HepG2 (cell line): ENCODE results near the gene RPS5. TPM values are rescaled to one million over a fixed set of nuclear protein-coding genes. Genes with fewer than 3 reads are reported as not detected.

Experiments
- CENPT ChIP-seq: sonication (generic); formaldehyde crosslinking; IDR thresholded peaks from 2 replicates; pipeline ENCODE4 v1.8.0; 2022; ENCODE audit warnings: low read depth, mild to moderate bottlenecking, moderate library complexity, missing genetic modification reagents
- ELF3 ChIP-seq: IDR thresholded peaks from 2 replicates; pipeline ENCODE4 v1.6.1; 2016; ENCODE audit warnings: missing genetic modification reagents, missing compliant biosample characterization
- HCFC1 ChIP-seq: fragments of 150-350 bp; IDR thresholded peaks from 2 replicates; pipeline ENCODE4 v1.6.1; 2014; ENCODE audit warnings: low read depth, low read length
- MBD4 ChIP-seq: IDR thresholded peaks from 2 replicates; pipeline ENCODE4 v1.6.1; 2012; ENCODE audit warnings: low read length, inconsistent platforms, borderline replicate concordance
- MZF1 ChIP-seq: sonication (generic); formaldehyde crosslinking; IDR thresholded peaks from 2 replicates; pipeline ENCODE4 v1.8.1; 2023; ENCODE audit warnings: mild to moderate bottlenecking, missing genetic modification reagents, borderline replicate concordance
- NR2F6 ChIP-seq, 2 experiments: IDR thresholded peaks; 2 replicates each; pipeline ENCODE4 v1.6.1; 2016; ENCODE audit warnings: antibody characterized with exemption in 1 of 2, mild to moderate bottlenecking in 1 of 2
- PAF1 ChIP-seq: IDR thresholded peaks from 2 replicates; pipeline ENCODE4 v1.6.1; 2016; ENCODE audit warnings: missing genetic modification reagents, missing compliant biosample characterization
- PITX1 ChIP-seq: sonication (generic); formaldehyde crosslinking; IDR thresholded peaks from 2 replicates; pipeline ENCODE4 v1.5.1; 2020; ENCODE audit warnings: mild to moderate bottlenecking, missing genetic modification reagents
- SMC3 ChIP-seq: IDR thresholded peaks from 2 replicates; pipeline ENCODE4 v1.6.1; 2011; ENCODE audit warnings: low read length, improper control_type of control experiment
- SRF ChIP-seq: IDR thresholded peaks from 2 replicates; pipeline ENCODE4 v1.6.1; 2011; ENCODE audit warnings: mild to moderate bottlenecking, low read depth, low read length, moderate library complexity
- TBL1XR1 ChIP-seq: fragments of 150-350 bp; IDR thresholded peaks from 2 replicates; pipeline ENCODE4 v1.6.1; 2014; ENCODE audit warnings: borderline replicate concordance, low read length; ENCODE audit not compliant: partially characterized antibody
- TSC22D2 ChIP-seq: sonication (generic); formaldehyde crosslinking; IDR thresholded peaks from 2 replicates; pipeline ENCODE4 v1.5.1; 2020; ENCODE audit warnings: missing genetic modification reagents, mild to moderate bottlenecking, borderline replicate concordance
- ZNF431 ChIP-seq: sonication (generic); formaldehyde crosslinking; IDR thresholded peaks from 2 replicates; pipeline ENCODE4 v1.9.0; 2022; ENCODE audit warnings: missing genetic modification reagents, low read depth, mild to moderate bottlenecking, borderline replicate concordance
- ZSCAN9 ChIP-seq: IDR thresholded peaks from 2 replicates; pipeline ENCODE4 v1.6.1; 2016; ENCODE audit warnings: borderline replicate concordance
- polyA plus RNA-seq, 8 experiments: library from polyadenylated mRNA; depleted of rRNA in 3 of 8; stranded (reverse) in 7 of 8; unstranded in 1 of 8; fragments of >200 nt; fragmentation: Illumina TruSeq in 4 of 8; extraction: Trizol in 4 of 8; gene quantifications; 2 replicates each; pipeline versions ENCODE4 v1.2.1 to v1.2.3, GENCODE V29; 2011 to 2016; ENCODE audit warnings: low read depth in 4 of 8, missing spikeins in 1 of 8, mixed read lengths in 1 of 8; ENCODE audit not compliant: insufficient read depth in 1 of 8
- total RNA-seq, 5 experiments: library from RNA; depleted of rRNA; stranded (reverse); fragments of >200 nt; fragmentation: Illumina TruSeq; extraction: Trizol; gene quantifications; 2 replicates each; pipeline ENCODE4 v1.2.3, GENCODE V29; 2016; ENCODE audit warnings: low read depth in 1 of 5
- TF ChIP-seq, protein P1 (sequence below): sonication (generic); formaldehyde crosslinking; IDR thresholded peaks from 2 replicates; pipeline ENCODE4 v1.4.0; 2020; ENCODE audit warnings: mild to moderate bottlenecking, missing genetic modification reagents
- TF ChIP-seq, protein P2 (sequence below): sonication (generic); formaldehyde crosslinking; IDR thresholded peaks from 2 replicates; pipeline ENCODE4 v1.4.0; 2020; ENCODE audit warnings: mild to moderate bottlenecking, low read depth, missing genetic modification reagents
- TF ChIP-seq, protein P3 (sequence below): sonication (generic); formaldehyde crosslinking; IDR thresholded peaks from 2 replicates; pipeline ENCODE4 v1.4.0; 2020; ENCODE audit warnings: missing genetic modification reagents
- TF ChIP-seq, protein P4 (sequence below): sonication (generic); formaldehyde crosslinking; conservative IDR thresholded peaks from 2 replicates; pipeline ENCODE4 v1.8.1; 2023; ENCODE audit warnings: missing genetic modification reagents

RPS5 gene
- total and polyA plus RNA-seq, 2 of the 13 experiments (the other 11 are each of a cell fraction or from before 2014, with no cell fraction given), result 1,544 to 4,408 TPM

DNA sequence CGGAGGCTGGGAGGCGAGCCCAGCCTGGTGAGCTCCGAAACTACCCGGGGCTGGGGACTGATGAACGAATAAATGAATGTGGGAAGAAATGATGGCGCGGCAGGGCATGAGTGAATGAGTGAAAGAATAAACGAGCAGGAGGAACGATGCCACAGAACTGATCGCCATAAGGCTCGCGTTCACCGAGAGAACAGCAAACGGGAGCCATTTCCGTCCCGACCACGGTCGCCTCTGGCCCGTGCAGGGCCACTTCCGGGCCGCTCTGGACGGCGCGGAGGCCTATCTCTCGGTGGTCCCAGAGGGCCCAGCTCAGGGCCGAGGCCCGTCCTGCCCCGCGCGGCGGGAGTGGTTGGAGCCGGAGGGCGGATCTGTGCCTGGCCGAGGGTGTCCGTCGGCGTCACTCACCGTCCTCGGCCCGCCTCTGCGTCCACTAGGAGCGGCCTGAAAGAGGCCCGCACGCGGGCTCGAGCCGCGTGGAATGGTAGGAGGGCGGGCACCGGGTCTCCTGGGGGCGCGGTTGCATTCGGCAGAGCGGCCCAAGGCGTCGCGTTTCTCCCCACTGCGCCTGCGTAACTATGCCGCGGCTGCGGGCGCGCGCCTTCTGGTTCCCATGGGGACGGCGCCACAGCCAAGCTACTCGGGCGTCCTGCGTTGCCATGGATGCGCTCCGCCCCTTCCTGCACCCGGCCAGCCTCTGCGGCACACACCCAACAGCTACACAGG is 24.6 kb upstream of the RPS5 start, which contains the start of gene ZNF497 (continued):
- no peak for TF ChIP-seq TSC22D2 (CRISPR knock-in tag)
- peak; percentile 16; the same call in 1 of the 2 replicates for TF ChIP-seq ZNF431 (CRISPR knock-in tag)
- TF ChIP-seq SRF, result no peak
- TF ChIP-seq, protein P1, sequence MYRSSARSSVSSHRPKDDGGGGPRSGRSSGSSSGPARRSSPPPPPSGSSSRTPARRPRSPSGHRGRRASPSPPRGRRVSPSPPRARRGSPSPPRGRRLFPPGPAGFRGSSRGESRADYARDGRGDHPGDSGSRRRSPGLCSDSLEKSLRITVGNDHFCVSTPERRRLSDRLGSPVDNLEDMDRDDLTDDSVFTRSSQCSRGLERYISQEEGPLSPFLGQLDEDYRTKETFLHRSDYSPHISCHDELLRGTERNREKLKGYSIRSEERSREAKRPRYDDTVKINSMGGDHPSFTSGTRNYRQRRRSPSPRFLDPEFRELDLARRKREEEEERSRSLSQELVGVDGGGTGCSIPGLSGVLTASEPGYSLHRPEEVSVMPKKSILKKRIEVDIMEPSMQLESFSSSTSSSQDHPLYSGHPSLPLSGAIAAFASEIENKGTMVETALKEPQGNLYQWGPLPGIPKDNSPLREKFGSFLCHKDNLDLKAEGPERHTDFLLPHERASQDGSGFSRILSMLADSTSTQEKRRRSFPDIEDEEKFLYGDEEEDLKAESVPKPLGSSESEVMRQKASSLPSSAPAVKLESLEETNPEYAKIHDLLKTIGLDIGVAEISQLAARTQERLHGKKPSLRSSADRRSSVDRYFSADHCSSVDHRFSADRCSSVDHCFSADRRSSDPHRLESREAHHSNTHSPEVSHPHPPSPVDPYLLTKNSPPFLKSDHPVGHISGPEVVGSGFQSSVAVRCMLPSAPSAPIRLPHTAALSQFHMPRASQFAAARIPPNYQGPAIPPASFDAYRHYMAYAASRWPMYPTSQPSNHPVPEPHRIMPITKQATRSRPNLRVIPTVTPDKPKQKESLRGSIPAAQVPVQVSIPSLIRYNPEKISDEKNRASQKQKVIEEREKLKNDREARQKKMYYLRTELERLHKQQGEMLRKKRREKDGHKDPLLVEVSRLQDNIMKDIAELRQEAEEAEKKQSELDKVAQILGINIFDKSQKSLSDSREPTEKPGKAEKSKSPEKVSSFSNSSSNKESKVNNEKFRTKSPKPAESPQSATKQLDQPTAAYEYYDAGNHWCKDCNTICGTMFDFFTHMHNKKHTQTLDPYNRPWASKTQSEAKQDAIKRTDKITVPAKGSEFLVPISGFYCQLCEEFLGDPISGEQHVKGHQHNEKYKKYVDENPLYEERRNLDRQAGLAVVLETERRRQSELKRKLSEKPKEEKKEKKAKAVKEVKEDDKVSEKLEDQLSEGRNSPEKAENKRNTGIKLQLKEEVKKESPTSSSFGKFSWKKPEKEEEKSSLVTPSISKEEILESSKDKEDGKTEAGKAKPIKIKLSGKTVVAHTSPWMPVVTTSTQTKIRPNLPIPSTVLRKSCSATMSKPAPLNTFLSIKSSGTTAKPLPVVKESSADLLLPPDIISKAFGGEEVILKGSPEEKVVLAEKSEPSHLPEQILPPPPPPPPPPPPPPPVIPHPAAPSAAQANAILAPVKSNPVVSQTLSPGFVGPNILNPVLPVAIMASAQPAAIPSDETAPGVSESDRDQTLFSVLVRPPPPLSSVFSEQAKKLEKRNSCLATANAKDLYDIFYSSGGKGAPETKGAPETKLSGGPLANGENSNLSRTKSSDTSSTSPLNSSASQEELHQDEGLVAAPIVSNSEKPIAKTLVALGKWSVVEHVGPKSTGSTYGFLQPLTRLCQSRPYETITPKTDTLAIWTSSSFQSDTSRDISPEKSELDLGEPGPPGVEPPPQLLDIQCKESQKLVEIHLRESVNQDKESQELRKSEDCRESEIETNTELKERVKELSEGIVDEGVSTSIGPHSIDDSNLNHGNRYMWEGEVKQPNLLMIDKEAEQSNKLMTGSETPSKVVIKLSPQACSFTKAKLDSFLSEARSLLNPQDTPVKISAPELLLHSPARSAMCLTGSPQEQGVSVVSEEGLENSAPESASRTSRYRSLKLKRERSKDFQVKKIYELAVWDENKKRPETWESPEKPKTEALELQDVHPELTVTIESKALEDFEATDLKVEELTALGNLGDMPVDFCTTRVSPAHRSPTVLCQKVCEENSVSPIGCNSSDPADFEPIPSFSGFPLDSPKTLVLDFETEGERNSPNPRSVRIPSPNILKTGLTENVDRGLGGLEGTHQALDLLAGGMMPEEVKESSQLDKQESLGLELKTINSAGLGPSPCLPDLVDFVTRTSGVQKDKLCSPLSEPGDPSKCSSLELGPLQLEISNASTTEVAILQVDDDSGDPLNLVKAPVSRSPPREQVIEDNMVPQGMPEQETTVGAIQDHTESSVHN (CRISPR knock-in tag), result no peak
- peak; percentile 17 for TF ChIP-seq TBL1XR1
- TF ChIP-seq ZSCAN9, result 0 out of 2 replicates have a peak, but pooled peaks have one; percentile 53
- TF ChIP-seq MZF1 (CRISPR knock-in tag), result no peak
- TF ChIP-seq, protein P2, sequence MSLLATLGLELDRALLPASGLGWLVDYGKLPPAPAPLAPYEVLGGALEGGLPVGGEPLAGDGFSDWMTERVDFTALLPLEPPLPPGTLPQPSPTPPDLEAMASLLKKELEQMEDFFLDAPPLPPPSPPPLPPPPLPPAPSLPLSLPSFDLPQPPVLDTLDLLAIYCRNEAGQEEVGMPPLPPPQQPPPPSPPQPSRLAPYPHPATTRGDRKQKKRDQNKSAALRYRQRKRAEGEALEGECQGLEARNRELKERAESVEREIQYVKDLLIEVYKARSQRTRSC (CRISPR knock-in tag), result no peak
- no peak for TF ChIP-seq SMC3
- no peak for TF ChIP-seq CENPT
- TF ChIP-seq HCFC1, result peak; percentile 61
- TF ChIP-seq, protein P3, sequence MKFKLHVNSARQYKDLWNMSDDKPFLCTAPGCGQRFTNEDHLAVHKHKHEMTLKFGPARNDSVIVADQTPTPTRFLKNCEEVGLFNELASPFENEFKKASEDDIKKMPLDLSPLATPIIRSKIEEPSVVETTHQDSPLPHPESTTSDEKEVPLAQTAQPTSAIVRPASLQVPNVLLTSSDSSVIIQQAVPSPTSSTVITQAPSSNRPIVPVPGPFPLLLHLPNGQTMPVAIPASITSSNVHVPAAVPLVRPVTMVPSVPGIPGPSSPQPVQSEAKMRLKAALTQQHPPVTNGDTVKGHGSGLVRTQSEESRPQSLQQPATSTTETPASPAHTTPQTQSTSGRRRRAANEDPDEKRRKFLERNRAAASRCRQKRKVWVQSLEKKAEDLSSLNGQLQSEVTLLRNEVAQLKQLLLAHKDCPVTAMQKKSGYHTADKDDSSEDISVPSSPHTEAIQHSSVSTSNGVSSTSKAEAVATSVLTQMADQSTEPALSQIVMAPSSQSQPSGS (CRISPR knock-in tag), result peak; percentile 51
- TF ChIP-seq PAF1 (CRISPR knock-in tag), result no peak
- TF ChIP-seq ELF3, result peak; percentile 76
- no peak for TF ChIP-seq MBD4
- TF ChIP-seq, protein P4, sequence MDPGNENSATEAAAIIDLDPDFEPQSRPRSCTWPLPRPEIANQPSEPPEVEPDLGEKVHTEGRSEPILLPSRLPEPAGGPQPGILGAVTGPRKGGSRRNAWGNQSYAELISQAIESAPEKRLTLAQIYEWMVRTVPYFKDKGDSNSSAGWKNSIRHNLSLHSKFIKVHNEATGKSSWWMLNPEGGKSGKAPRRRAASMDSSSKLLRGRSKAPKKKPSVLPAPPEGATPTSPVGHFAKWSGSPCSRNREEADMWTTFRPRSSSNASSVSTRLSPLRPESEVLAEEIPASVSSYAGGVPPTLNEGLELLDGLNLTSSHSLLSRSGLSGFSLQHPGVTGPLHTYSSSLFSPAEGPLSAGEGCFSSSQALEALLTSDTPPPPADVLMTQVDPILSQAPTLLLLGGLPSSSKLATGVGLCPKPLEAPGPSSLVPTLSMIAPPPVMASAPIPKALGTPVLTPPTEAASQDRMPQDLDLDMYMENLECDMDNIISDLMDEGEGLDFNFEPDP (CRISPR knock-in tag), result 0 out of 2 replicates have a peak, but pooled peaks have one; percentile 62
- no peak for TF ChIP-seq PITX1
- no peak for TF ChIP-seq NR2F6 (IDR thresholded peaks at IDR 0.05)
- TF ChIP-seq NR2F6 (CRISPR knock-in tag; IDR thresholded peaks at IDR 0.05), result no peak; the same call in 1 of the 2 replicates
